M059J (cell line): ENCODE results near the gene CDH11. TPM values are rescaled to one million over a fixed set of nuclear protein-coding genes. Genes with fewer than 3 reads are reported as not detected.

ENCODE experiments used
- DNase-seq: peaks from one replicate; pipeline ENCODE4 v3.0.0-alpha.2; 2012; ENCODE audit warnings: low read depth
- total RNA-seq: library from RNA; depleted of rRNA; stranded (reverse); fragments of >200 nt; shearing (Covaris generic); gene quantifications from 2 replicates; pipeline ENCODE4 v1.2.3, GENCODE V29; 2014

The CDH11 gene
- total RNA-seq, 1 experiment from 2014 or later, result 139 TPM

DNA sequence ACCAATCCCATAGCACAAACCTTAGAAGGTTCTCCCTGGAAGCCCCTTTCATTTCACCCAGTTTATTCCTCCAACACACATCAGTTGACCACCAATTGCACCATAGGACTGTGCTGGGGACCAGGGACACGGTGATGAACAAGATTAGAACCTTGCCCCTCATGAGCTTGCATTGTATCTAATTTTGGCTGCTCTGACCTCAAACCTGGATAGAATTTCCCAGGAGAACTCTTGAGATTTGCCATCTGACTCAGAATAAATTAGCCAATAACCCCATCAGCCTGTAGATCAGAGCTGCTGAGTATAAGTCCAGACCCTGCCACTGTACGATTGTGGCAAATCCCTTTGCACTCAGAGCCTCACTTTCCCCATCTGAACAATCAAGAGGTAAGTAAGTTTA is 52.1 kb downstream of the CDH11 start:
- DNase-seq, result peak; percentile 52

DNA sequence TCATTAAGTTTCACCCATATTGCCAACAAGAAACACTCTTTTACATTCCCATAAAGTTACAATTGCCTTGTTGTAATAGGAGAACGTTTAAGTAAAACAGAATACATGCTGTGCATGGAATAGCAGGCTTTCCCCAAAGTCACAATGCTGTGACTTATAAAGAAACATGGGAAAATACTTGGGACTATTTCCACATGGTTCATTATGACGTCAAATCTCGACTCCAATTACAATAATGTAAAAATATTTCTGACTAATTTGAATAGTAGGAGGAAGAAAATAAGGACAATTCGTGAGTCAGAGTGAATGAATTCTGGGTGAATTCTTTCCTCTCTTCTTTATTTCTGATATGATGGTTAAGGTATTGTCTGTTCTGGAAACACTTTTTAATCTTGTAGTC is 52.8 kb downstream of the CDH11 start:
- DNase-seq, result peak; percentile 84

DNA sequence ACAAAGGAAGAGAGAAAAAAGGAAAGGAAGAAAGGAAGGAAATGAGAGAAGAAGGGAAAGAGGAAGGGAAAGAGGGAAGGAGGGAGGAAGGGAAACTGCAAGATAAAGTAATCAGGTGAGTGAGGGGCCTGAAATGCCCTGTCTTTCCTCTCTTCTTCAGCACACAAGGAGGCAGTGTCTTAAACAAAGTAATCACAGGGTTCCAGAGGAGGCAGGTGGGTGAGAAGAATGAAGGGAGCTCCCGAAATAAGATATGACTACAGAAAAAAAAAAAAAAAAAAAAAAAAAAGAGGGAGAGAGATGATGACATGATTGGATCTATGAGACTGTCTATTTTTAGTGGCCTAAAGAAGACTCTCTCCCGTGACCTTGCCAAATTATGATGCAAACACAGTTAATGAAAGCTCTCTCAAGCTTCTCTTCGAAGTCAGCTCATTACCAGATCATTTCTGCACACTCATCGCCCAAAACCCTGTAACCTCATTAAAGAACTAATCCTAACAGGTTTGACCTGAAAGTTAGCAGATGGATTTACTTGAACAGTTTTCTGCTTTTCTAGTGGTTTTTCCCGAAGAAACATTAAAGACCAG is 53.6 kb downstream of the CDH11 start:
- DNase-seq, result peak; percentile 49

DNA sequence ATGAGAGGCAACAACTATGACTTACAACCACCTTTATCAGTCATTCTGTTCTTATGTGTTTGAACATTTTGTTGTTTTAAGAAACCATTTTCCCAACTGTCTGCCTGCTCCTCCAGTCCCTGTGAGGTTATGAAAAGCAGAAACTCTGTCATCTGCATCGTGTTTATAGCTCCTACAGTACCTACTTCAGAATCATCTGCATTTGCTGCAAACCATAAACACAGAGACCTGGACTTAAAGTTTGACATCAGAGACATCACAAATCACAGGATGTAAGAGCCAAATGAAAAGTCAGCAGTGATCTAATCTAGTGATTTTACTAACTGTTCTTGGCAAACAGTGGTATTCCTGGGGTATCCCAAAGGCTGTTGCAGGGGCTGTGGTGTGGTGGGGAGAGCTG is 55.2 kb downstream of the CDH11 start:
- no peak for DNase-seq

DNA sequence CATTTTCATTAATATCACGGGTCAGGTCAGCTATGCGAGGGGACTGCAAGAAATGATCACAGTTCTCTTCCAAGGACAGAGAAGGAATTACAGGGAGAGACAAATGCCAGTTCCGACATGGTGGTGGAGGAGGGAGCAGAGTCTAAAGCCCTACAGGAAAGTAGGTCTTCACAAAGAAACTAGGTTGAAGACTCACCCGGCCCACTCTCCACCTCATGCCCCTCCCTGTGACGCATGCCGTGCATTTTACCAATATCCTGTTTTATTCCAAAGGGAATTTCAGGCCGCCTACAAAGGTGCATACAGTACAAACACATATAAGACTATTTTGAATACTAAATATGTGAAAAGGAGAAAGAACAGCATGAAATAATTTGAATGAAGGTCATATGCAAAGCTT is 56.8 kb downstream of the CDH11 start:
- DNase-seq, result no peak

DNA sequence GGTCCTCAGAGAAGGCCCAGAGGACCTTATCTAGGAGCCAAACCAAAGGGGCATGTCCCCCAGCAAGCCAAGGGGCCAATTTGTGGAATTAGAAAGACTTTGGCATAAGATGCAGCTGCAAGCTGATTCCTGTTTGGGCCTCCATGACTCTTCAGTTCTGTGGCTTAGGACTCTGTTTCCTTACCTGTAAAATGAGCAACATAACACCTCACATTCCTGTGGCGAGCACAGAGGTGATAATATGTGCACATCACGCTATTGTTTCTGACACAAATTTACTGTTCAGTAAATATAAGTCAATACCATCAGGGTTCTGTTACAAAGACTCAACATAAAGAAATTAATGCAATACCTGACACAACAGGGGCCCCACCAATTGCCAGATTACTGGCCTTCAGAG is 57.7 kb downstream of the CDH11 start:
- no peak for DNase-seq

DNA sequence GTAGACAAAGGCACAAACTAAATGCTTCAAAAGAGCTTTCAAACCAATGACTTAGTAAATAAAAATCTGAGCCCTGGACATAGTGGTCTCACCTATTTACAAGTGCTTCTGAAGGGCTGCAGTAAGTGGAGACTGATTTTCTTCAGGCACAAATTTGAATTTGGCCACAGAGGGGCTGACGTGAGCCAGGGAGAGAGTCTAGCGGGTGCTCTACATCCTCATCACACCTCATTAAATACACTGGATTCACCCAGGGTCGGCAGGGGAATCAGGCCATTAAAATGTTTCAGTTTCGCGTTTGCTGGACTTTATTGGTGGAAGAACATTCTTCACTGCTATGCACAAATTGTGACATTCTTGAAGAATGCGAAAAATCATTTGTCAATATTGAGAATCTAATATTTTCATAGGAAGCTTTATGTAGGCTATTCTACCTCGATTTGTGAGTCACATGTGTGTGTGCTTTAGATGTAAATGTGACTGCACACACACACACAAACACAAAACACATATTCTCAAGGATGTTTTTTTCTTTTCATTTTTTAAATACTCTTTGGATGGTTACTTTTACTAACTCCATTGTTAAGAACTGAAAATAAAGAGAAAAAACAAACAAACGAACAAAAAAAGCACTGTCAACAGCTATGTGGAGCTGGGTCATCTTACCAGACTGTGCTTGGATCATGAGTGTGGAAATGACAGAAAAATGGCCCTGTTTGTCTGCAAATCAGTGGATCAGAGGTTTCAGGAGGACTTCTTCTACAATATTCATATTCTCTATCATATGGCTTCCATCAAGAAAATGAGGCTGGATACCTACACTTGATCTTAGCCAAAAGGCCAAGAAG is 58.9 kb downstream of the CDH11 start:
- no peak for DNase-seq

DNA sequence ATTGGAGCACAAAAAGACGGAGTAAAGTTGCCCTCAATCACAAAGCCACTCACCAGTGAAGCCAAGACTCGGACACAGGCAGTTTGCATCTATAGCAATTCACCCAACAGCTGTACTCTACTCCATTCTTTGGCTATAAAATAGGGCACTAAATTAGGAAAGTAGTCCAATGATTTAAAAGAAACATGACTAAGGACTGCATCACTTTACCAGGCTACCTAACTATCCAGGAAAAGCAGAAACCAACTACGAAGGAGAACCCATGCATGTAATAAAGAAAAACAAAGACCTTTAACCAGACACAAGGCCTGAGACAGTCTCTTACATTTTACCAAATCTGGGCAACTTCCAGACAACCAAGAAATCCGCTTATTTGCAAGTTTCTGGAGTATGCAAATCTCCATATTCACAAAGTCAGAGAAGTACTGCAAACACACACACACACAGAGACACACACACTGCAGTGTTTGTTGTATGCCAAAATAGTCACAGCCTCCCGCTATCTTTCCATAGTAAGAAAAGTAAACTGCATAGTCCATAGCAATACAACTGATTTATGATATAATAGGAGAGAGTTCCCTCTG is 59.8 kb downstream of the CDH11 start:
- no peak for DNase-seq

DNA sequence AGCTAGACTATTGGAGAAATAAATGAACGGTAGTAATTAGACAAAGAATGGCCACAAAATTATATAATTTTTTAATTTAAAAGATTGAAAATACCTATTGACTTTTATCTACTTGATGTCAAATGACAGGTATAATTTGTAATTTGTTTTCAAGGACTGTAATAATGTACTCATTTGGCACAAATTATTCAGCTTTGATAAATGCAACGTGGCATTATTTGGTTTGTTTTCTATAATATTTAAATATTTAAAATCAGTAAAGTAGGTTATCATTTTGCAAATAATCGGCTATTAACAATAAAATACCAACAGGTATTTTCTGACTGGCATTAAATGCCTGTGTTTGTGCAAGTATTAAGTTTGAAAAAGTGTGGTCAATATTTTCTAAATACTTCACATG is 60.6 kb downstream of the CDH11 start:
- DNase-seq, result no peak

DNA sequence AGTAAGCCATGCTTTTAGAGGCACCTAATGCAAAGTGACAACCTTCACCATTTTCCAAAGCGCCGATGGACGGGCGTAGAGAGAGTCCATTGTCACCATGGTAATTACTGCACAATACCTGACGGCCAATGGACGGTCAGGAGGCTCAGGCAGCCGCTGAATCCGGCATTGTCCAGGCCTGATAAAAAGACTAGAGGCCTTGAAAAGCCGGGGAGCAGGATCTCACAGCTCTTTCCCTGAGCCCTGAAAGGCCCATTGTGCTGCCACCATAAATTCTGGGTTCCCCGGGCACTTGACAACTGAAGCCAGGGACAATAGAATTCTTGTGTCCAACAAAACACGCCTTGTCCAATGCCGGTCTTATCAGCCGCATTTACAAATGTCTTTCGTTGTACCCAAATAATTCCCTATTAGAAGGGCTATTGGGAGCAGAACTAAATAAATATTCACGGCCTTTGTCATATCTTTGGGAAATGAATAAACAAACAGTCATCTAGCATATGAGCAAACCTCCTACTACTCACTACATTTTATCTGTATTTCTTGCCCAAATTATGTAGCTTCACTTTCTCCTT is 62.4 kb downstream of the CDH11 start:
- DNase-seq, result no peak

DNA sequence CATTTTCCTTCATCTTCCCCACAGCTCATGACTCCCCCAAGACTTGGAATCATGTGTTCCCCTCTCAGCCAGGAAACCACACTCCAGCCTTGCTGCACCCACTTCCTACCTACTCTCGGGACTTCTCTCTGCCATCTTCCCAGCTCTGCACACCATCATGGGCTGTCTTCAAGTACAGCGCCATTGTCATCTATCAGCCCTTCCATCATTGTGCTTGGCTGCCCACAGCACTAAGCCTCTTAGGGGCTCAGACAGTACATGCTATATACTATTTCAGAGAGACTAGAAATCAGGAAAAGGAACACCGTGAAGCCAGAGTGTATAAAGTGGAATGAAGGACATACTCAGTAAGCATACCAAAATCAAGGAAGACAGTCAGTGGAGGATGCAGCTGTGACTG is 64.7 kb downstream of the CDH11 start:
- no peak for DNase-seq

DNA sequence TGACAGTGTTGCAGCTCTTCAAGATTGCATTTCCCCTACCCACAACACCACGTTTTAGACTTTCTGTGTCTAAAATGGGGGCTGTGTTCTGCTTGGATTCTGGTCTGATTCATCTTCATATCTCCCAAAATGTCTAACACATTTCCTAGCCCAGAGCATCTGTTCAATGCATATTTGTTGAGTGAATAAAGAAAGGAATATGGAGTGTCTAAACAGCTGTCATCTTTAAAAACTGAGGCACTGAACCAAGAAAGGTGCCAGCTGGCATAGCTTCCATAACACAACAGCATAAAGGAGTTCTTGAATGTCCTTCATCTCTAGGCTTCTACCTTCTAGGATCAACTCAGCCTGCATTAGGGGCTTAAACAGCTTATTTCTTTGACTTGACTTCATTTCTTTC is 67.4 kb downstream of the CDH11 start:
- DNase-seq, result no peak

DNA sequence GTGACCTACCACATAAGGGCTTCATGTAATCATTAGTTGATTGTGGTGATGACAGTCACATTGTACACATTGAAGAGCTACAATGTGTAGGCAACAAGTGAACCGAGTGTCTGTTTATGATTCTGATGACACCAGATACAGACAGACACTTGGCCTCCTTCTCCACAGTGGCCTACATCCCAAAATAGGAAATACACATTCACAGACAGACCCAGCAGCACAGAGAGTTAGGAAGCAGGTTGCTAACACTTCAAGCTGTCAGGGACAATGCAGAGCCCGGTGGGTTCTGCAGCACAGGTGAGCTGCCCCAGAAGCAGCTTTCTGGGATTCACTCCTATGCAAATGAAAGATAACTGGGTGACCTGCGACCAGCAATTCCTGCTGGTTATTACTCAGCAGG is 72.2 kb downstream of the CDH11 start:
- DNase-seq, result no peak

DNA sequence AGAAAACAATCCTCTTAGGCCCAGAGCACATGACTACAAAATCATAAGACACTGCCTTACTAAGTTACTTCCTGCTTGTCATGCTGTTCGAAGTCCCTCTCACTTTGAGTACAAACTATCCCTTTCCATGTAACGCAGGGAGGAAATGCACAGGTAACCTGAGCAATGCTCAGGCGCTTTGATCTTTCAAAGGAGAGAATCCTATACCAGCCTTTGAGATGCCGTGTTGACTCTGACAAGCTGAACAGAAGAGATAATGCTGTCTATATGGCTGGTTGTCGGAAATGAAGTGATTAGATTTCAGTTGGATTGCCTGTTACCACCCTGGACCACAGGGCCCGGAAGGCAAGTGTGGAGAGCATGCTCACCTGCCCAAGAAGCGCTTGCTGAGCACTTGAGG is 75.9 kb downstream of the CDH11 start:
- no peak for DNase-seq

DNA sequence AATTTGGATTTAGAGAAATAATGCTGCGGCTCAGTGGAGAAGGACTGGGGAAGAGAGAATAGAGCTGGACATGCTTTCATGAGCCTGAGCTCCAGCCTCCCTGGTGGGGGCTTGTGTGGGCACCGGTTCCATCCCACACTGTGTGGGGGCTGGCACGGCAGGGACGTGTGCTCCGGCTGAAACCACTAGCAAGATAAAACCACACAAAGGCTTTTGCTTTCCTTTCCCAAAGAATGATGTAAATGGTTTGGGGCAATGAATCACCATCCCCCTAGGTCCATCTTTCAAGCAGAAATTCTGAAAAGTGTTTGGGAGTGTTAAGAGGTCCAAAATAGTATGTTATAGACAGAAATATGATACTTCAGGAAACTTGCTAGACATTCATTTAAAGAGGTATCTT is 77.0 kb downstream of the CDH11 start:
- DNase-seq, result peak; percentile 84

DNA sequence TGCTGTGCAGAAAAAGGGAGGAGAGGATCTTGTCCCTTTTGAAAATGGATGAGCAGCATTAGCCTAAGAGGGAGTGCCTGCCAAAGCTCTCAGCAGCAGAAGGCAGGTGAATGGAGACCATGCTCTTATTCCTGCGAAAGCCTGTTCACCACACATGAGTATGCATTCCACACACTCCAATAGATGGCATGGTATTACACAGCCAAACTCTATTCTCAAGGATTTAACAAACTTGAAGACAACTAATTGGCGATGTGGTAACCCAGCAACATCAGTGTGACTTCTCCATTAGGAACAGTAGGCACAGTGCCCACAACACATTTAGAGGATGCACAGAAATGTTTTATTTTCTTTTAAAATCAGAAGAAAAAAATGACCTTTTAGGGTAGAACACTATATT is 77.8 kb downstream of the CDH11 start:
- no peak for DNase-seq

DNA sequence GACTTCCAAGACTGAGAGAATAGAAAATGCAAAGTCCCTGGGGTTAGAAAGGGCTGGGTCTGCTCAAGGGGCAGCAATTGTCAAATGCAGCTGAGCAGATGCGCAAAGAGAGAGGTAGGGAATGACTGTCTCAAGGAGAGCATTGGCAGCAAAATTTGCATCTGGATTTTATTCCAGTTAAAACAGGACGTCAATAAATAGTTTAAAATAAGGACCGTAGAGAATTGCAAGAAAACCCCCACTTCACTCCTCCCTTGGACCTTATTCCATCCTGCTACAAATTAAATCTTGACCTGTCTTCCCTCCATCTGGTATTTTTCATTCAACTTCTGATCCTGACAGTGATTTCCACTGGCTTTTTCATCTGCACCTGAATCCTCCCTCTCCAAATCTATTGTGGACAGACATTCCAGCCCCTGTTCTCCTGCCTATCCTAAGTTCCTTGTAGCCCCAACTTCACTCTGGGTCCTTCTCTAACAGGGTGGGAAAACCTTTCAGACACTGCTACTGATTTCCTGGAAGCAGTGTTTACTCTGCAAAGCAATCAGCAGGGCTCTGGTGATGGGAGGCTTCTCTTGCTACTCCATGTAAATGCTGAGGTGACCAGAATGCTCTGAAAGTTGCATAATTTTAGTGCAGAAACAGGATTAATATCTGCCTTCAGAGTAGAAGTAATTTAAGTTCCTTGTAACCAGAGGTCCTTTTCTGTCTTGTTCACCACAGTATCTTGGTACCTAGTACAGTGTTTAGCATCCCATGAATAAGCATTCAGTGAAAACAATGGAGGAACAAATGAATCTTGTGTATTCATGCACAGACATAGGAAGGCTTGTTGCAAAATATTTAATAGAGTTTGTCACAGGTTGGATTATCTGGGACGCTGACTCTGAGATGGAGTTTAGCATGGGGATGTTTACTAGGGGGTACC is 79.2 kb downstream of the CDH11 start:
- DNase-seq, result no peak

DNA sequence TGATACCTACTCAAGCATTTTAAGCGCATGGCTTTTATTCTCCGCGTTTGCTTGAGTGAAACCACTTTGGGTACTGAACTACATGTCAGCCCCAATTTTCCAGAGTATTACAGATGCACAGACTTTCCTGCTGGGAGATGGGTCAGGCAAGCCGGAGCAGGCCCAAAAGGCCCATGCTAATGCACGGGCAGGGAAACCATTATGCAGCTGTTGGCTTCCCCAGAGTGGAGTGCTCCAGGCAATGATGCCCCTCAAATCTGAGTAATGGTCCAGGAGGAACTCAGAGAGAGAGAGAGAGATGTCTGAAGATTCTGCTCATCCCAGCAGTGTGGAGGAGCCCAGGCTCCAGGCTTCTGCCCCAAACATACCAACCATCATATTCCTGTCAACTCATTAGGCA is 80.2 kb downstream of the CDH11 start:
- DNase-seq, result no peak

DNA sequence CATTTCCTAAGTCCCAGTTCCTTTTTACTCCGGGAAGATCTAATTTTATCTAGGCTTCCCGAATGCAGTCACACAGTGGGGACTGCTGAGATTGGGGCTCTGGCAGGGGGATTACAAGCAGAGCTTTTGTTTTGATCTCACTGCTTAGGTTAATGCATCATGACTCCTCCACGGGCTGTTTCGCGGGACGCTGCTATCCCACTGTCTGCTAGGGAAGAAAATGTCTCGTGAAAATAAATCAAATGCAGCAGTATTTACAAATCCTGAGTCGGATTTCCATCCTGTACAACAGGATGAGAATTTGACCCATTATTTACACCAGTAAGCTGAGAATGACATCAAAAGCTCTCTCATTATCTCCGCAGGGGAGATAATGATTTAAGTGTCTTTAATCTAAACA is 83.8 kb downstream of the CDH11 start:
- DNase-seq, result no peak

DNA sequence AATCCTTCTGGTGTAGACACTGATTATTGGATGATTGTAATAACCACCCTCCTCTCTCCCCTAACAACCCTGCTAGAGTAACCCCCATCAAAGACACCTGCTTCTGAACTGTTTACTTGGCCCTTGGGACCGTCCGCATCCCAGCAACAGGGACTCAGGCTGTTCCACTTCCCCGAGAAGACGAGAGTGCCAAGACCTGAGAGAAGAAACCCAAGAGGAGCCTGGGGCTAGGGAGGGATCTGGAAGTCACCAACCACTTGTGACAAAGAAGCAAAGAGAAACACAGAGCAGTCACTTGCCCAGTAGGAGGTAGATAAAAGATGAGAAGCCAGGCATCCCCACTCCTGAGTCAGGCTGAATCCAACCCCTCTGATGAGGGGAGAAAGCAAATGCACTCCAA is 84.3 kb downstream of the CDH11 start:
- no peak for DNase-seq

DNA sequence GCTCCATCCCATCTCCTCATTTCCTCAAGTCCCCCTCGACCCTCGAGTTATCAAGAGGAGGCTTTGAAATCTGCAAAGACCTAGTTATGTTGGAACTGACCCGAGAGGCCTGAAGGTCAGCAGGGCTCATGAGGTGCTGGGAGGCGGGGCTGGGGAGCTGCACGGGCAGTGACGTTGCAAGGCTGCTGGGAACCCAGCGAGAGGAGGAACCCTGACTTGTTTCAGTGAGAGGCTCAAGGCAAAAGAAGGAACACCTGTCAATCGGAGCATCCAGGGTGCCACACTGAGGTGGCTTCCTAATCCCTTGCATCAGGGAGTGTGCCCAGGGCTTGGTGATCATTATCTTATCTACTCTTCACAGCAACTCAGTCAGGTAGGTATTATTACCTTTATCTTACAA is 86.9 kb downstream of the CDH11 start:
- no peak for DNase-seq

DNA sequence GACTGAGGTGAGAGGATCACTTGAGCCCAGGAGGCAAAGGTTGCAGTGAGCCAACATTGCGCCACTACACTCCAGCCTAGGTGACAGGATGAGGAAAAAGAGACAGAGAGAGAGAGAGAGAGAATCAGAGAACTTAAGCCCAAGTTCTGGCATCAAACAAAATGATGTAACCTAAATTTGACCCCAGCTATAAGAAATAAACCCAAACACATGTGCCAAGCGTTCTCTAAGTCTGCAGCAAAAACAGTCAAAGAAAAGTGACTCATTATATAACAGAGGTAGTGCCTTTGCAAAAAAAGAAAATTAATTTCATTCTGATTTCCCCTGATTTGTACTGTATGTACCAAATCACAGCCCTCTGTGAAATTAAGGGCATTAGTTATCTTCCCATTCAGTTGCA is 89.5 kb downstream of the CDH11 start:
- DNase-seq, result peak; percentile 47
